GM06990 (cell line): Measurements from ENCODE around the gene ZFHX3.

Source experiments
- DNase-seq: peaks from one replicate; pipeline ENCODE4 v3.0.0-alpha.2; 2011; ENCODE audit not compliant: insufficient read length; ENCODE audit errors: extremely low read depth
- H3K27me3 ChIP-seq: replicated peaks from 2 replicates; pipeline ENCODE4 v1.6.0; 2011; ENCODE audit warnings: low read length; ENCODE audit not compliant: control insufficient read depth, insufficient read depth
- H3K36me3 ChIP-seq: 2 replicates; pipeline ENCODE4 v1.5.1; 2011; ENCODE audit warnings: low read length; ENCODE audit not compliant: control insufficient read depth, insufficient read depth
- H3K4me3 ChIP-seq: replicated peaks from 2 replicates; pipeline ENCODE4 v1.5.1; 2011; ENCODE audit warnings: low read depth, mild to moderate bottlenecking, control low read depth, low read length
- TF ChIP-seq, protein P1 (sequence below): IDR thresholded peaks from 2 replicates; pipeline ENCODE4 v1.5.1; 2011; ENCODE audit warnings: low read length, control low read depth, mild to moderate bottlenecking, inconsistent platforms; ENCODE audit not compliant: insufficient read depth, poor library complexity, severe bottlenecking

The ZFHX3 gene

GRCh38 chr16:73093146-73094144 is 45.5 kb upstream of the ZFHX3 start:
- no peak for DNase-seq
- Histone ChIP-seq H3K4me3 (no peak overlapping the region), H3K36me3 (no peaks in the 10 kb centered on the region), H3K27me3 (no peaks in the 10 kb centered on the region; the same call in 1 of the 2 replicates)
- TF ChIP-seq, protein P1, sequence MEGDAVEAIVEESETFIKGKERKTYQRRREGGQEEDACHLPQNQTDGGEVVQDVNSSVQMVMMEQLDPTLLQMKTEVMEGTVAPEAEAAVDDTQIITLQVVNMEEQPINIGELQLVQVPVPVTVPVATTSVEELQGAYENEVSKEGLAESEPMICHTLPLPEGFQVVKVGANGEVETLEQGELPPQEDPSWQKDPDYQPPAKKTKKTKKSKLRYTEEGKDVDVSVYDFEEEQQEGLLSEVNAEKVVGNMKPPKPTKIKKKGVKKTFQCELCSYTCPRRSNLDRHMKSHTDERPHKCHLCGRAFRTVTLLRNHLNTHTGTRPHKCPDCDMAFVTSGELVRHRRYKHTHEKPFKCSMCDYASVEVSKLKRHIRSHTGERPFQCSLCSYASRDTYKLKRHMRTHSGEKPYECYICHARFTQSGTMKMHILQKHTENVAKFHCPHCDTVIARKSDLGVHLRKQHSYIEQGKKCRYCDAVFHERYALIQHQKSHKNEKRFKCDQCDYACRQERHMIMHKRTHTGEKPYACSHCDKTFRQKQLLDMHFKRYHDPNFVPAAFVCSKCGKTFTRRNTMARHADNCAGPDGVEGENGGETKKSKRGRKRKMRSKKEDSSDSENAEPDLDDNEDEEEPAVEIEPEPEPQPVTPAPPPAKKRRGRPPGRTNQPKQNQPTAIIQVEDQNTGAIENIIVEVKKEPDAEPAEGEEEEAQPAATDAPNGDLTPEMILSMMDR = no peak

DNA sequence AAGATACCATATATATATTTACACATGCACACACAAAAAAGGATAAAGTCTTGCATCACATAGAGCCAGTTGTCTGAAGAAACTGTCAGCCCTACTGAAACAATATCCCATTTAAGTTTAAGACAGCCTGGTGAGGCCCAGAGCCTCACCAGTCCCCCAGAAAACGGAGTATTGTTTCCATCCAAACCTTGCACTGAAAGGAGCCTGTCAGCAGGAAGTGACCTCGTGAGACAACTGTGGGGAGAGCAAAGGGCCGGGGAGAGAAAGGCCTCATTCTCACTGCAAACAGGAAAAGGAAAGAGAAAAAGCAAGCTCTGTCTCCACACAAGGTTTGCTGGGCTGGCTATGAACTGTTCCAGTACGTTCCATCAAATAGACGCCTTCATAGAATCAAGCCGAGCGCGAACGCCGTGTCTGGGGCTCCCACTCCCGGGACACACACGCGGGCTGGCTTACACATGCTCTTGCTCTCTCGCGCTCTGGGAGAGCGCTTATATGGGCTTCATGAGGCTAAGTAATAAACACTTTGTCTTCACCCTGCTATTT is 44.4 kb upstream of the ZFHX3 start:
- H3K36me3 ChIP-seq = no peaks in the 10 kb centered on the region
- H3K4me3 ChIP-seq = no peak overlapping the region
- no peak for DNase-seq
- TF ChIP-seq, protein P1 = no peak
- H3K27me3 ChIP-seq = no peaks in the 10 kb centered on the region; the same call in 1 of the 2 replicates

DNA sequence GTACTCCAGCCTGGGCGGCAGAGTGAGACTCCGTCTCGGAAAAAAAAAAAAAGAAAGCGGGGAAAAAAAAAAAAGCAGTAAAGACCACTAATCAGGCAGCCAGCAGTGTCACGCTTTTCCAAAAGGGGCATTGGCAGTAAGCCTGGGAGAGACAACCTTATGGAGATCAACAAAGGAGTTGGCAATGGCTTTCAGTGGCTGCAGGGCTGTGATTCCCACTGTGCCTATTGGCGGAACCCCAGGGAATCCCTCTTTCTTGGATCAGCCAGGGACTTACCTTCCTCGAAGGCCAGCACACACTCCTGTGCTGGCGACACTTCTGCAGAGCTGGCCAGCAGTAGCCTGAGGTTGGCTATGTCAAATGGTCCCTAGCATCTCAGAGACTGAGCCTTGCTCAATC is 43.2 kb upstream of the ZFHX3 start:
- Histone ChIP-seq H3K36me3 (no peaks in the 10 kb centered on the region), H3K27me3 (no peaks in the 10 kb centered on the region; the same call in 1 of the 2 replicates), H3K4me3 (no peak overlapping the region)
- DNase-seq = no peak
- TF ChIP-seq, protein P1 = no peak

- H3K4me3 ChIP-seq = no peak overlapping the region
- TF ChIP-seq, protein P1 = no peak
Observed at GRCh38 chr16:73089420-73089819, 41.5 kb upstream of the ZFHX3 start.

GRCh38 chr16:73086108-73086507 is 38.2 kb upstream of the ZFHX3 start:
- Histone ChIP-seq H3K36me3 (no peaks in the 10 kb centered on the region), H3K27me3 (no peaks in the 10 kb centered on the region; the same call in 1 of the 2 replicates), H3K4me3 (no peak overlapping the region)
- TF ChIP-seq, protein P1 = no peak
- no peak for DNase-seq

More at GRCh38 chr16:73089420-73089819, 41.5 kb upstream of the ZFHX3 start:
- no peaks in the 10 kb centered on the region for H3K36me3 ChIP-seq
- DNase-seq = no peak
- no peaks in the 10 kb centered on the region; the same call in 1 of the 2 replicates for H3K27me3 ChIP-seq
